Measurements from ENCODE around the gene CD44.
"Not testable (repeated sequence)": the region's sequence is repeated elsewhere in the genome, so short reads cannot be mapped to it uniquely, and the experiment has no call there.

The CD44 gene

GRCh38 chr11:35138943-35139721, at the start of gene CD44:
CD44 (plus strand) TSS chr11:35139171; CDS start chr11:35139304, 133 bp downstream.
- peak; percentile 47 to 67 for DNase-seq (ENCODE audit: low read depth in 2 of 2)

DNA sequence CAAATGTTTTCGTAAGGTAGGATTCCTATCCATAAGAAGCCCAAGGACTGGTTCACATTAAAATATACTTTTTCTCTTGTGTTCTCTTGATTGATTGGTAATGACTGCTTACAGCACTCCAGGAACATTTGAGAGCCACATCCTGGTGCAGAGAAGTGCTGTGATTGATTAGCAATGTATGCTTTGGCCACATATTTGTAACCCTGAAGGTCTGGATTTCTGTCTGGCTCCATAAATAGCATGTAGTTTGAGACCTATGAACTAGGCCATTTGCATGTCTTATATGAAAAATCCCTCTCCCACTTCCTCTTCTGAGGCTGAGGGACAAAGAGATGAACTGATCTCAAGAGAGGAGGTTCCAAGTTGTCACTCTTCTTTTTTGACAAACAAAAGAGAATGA, 49.3 kb upstream of the CD44 start:
- no peak for DNase-seq (ENCODE audit: low read depth in 2 of 2)

DNA sequence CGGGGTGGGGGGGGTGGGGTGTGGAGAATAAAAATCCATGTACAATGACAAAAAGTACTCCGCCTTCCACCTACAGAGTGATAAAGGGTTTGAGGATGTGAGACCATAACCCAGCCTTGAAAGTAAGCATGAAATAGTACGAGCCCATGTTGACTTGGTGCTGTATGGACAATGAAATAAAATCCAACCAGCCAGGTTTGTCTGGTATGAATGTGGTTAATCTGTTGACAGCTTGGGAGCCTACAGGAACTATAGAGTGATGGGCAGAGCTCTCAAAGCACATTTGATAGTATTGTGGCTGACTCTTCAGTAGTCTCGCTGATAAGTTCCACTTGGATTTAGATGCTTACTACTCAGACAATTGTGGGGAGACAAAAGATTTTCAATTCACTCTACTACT, 48.8 kb upstream of the CD44 start:
- no peak for DNase-seq (ENCODE audit: low read depth in 2 of 2)

GRCh38 chr11:35090991-35091390, 48.0 kb upstream of the CD44 start:
- DNase-seq (ENCODE audit: low read depth in 2 of 2), result not testable (repeated sequence)

GRCh38 chr11:35096723-35097122, 42.2 kb upstream of the CD44 start:
- no peak for DNase-seq (ENCODE audit: low read depth in 2 of 2)

DNA sequence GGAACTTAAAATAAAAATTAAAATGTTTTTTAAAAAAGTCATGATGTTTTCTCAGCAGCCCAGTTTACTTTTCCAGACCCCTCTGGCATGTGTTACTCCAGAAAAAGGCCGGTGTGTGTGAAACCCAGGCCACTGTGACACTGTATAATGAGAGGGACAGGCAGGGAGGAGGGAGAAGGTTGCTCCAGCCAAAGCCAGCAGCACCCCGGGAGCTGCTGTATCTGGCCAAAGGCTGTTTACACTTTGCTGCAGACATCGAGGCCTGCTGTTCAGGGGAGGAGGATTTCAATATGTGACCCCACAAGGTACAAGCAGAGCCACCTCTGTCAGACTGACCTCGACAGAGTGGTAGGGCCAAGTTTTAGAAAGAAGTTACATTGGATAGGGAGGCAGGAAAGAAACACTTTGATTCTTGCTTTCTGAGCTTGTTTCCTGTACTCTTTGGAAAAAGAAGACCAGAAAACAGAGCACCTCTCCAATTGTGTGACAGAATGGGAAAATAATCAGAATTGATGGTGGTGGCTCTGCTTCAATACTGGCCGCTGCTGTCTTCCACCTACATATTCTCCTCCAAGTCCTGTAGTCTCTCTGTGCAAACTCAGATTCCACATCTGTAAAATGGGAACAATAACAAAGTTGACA, 41.0 kb upstream of the CD44 start:
- no peak for DNase-seq (ENCODE audit: low read depth in 2 of 2)

- no peak for DNase-seq (ENCODE audit: low read depth in 2 of 2)
Measured at GRCh38 chr11:35098855-35099254, 40.1 kb upstream of the CD44 start.

- no peak for DNase-seq (ENCODE audit: low read depth in 2 of 2)
Measured at GRCh38 chr11:35099278-35100012, 39.5 kb upstream of the CD44 start.

- DNase-seq (ENCODE audit: low read depth in 2 of 2), result no peak
Measured at GRCh38 chr11:35100013-35100383, 39.0 kb upstream of the CD44 start.

- DNase-seq (ENCODE audit: low read depth in 2 of 2), result no peak
Measured at GRCh38 chr11:35101223-35101622, 37.7 kb upstream of the CD44 start.

- no peak for DNase-seq (ENCODE audit: low read depth in 2 of 2)
Measured at GRCh38 chr11:35102267-35102666, 36.7 kb upstream of the CD44 start.

GRCh38 chr11:35103366-35104208, 35.4 kb upstream of the CD44 start:
- no peak for DNase-seq (ENCODE audit: low read depth in 2 of 2)

DNA sequence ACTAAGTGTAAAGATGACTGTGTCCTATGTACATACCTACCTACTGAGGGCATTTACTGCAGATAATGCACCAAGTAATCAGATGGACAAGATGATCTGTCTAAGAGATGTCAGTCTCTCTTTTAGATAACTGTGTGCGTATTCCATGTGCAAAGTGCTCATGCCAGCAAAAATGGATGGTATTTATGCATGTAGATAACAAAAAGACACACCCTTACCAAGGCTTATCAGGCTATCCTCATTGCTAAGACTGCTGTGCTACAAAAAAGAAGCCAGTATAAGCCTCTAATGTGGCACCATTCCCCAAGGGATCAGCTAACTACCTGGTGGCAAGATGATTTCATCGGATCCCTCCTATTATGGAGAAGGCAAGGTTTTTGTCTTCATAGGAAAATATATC, 34.3 kb upstream of the CD44 start:
- no peak for DNase-seq (ENCODE audit: low read depth in 2 of 2)

- DNase-seq (ENCODE audit: low read depth in 2 of 2), result no peak
Measured at GRCh38 chr11:35105319-35106079, 33.5 kb upstream of the CD44 start.

DNA sequence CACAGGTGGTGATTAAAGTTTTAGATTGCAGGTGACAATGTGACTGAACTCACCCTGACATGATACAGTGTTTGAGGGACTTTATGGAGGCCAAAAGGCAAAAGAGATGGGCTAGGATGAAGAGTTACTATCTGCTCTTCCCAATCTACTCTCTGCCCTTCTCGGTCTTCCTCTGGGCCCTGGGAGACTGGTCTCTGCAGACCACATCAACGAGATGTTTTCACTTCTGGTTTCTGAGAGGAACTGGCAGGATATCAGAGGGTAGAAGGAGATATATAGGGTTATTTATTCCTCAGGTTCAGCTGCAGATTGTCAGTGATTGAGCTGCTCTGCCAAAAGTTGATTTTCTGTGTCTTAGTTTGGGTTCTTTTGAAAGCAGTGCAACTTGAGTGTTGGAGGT, 32.4 kb upstream of the CD44 start:
- no peak for DNase-seq (ENCODE audit: low read depth in 2 of 2)

GRCh38 chr11:35107861-35108260, 31.1 kb upstream of the CD44 start:
- no peak for DNase-seq (ENCODE audit: low read depth in 2 of 2)

DNA sequence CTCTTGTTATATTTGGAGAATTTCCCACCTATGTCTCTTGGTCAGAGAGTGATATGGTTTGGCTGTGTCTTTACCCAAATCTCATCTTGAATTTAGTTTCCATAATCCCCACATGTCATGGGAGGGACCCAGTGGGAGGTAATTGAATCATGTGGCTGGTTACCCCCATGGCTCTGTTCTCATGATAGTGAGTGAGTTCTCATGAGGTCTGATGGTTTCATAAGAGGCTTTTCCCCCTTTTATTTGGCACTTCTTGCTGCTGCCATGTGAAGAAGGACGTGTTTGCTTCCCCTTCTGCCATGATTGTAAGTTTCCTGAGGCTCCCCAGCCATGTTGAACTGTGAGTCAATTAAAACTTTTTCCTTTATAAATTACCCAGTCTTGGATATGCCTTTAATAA, 30.6 kb upstream of the CD44 start:
- DNase-seq (ENCODE audit: low read depth in 2 of 2), result not testable (repeated sequence)

DNA sequence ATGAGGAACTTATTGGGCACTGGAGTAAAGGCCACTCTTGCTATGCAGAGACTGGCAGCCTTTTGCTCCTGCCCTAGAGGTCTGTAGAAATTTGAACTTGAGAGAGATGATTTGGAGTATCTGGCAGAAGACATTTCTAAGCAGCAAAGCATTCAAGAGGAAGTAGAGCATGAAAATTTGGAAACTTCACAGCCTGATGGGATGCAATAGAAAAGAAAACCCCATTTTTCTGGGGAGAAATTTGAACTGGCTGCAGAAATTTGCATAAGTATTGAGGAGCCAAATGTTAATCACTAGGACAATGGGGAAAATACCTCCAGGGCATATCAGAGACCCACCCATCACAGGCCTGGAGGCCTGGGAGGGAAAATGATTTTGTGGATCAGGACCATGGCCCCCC, 29.9 kb upstream of the CD44 start:
- no peak for DNase-seq (ENCODE audit: low read depth in 2 of 2)

GRCh38 chr11:35109827-35110226, 29.1 kb upstream of the CD44 start:
- no peak for DNase-seq (ENCODE audit: low read depth in 2 of 2)

GRCh38 chr11:35111161-35112055, 27.6 kb upstream of the CD44 start:
- no peak for DNase-seq (ENCODE audit: low read depth in 2 of 2)
